DND-41 (cell line): ENCODE results near the gene ZNF638.

Experiments used
- ATAC-seq: fragments of 200-7000 bp; cut with Tn5 transposase; 3 replicates; pipeline ENCODE4 v1.9.1; 2021; ENCODE audit warnings: low read depth; ENCODE audit not compliant: insufficient read depth
- DNase-seq: peaks from one replicate; pipeline ENCODE4 v3.0.0-alpha.2; 2020
- H2AFZ ChIP-seq: 2 replicates; pipeline ENCODE4 v1.6.0; 2012; ENCODE audit warnings: low read depth, low read length
- H3K27ac ChIP-seq: 2 replicates; pipeline ENCODE4 v1.5.1; 2012; ENCODE audit warnings: low read length, inconsistent platforms
- H3K27me3 ChIP-seq: fragments of 200-600 bp; sonication (generic); 2 replicates; pipeline ENCODE4 v1.6.0; 2012; ENCODE audit warnings: low read length, mild to moderate bottlenecking, inconsistent platforms; ENCODE audit not compliant: insufficient read depth, poor library complexity
- H3K36me3 ChIP-seq: 2 replicates; pipeline ENCODE4 v1.5.1; 2012; ENCODE audit warnings: low read length, inconsistent platforms; ENCODE audit not compliant: insufficient read depth
- H3K4me1 ChIP-seq: 2 replicates; pipeline ENCODE4 v1.5.1; 2012; ENCODE audit warnings: mild to moderate bottlenecking, low read length; ENCODE audit not compliant: insufficient read depth
- H3K4me2 ChIP-seq: 2 replicates; pipeline ENCODE4 v1.6.0; 2012; ENCODE audit warnings: mild to moderate bottlenecking, moderate library complexity, low read length, inconsistent platforms; ENCODE audit not compliant: insufficient read depth
- H3K4me3 ChIP-seq, 2 experiments: fragments of 200-600 bp in 1 of 2; shearing (Covaris generic) in 1 of 2; 2 replicates each; pipeline ENCODE4 v1.5.1; 2012 to 2016; ENCODE audit warnings: inconsistent platforms in 2 of 2, low read length in 2 of 2, mild to moderate bottlenecking in 2 of 2, low read depth in 1 of 2, moderate library complexity in 1 of 2
- H3K79me2 ChIP-seq: 2 replicates; pipeline ENCODE4 v1.6.0; 2012; ENCODE audit warnings: low read length, inconsistent platforms; ENCODE audit not compliant: insufficient read depth
- H3K9ac ChIP-seq: 2 replicates; pipeline ENCODE4 v1.6.0; 2012; ENCODE audit warnings: low read depth, mild to moderate bottlenecking, inconsistent platforms, low read length, moderate library complexity
- H3K9me3 ChIP-seq: 2 replicates; pipeline ENCODE4 v1.5.1; 2012; ENCODE audit warnings: low read length, moderate library complexity, mild to moderate bottlenecking, inconsistent platforms; ENCODE audit not compliant: insufficient read depth, severe bottlenecking
- H4K20me1 ChIP-seq: 2 replicates; pipeline ENCODE4 v1.6.0; 2012; ENCODE audit warnings: low read length; ENCODE audit not compliant: insufficient read depth
- CTCF ChIP-seq: IDR thresholded peaks from 2 replicates; pipeline ENCODE4 v1.5.1; 2012; ENCODE audit warnings: borderline replicate concordance, low read length, moderate library complexity, mild to moderate bottlenecking; ENCODE audit not compliant: poor library complexity, severe bottlenecking; ENCODE audit errors: extremely low read depth
- EZH2 ChIP-seq: IDR thresholded peaks from 3 replicates; pipeline ENCODE4 v1.6.1; 2012; ENCODE audit warnings: borderline replicate concordance, low read depth, mild to moderate bottlenecking, moderate library complexity, low read length, inconsistent platforms; ENCODE audit not compliant: severe bottlenecking

The ZNF638 gene

GRCh38 chr2:71473346-71474031 lies 141.9 kb downstream of the ZNF638 start:
- DNase-seq (no peak), ATAC-seq (no peak)
- 0 out of 2 replicates have a peak, but pooled peaks cover 2% of the 10 kb centered on the region for H4K20me1 ChIP-seq

GRCh38 chr2:71474116-71474743 lies 142.6 kb downstream of the ZNF638 start:
- Histone ChIP-seq H3K79me2 (no peaks in the 10 kb centered on the region), H3K4me1 (no peaks in the 10 kb centered on the region), H4K20me1 (0 out of 2 replicates have a peak, but pooled peaks cover 2% of the 10 kb centered on the region), H3K9me3 (no peaks in the 10 kb centered on the region), H3K4me3 (no peak overlapping the region), H3K36me3 (no peaks in the 10 kb centered on the region), H3K4me2 (no peak overlapping the region), H3K27ac (no peak overlapping the region), H3K27me3 (peaks cover 18% of the 10 kb centered on the region), H2AFZ (no peak overlapping the region), H3K9ac (no peak overlapping the region)
- DNase-seq (no peak), ATAC-seq (no peak)
- TF ChIP-seq EZH2 (no peak), CTCF (no peak)

More at GRCh38 chr2:71473346-71474031, 141.9 kb downstream of the ZNF638 start:
- Histone ChIP-seq H3K4me2 (no peak overlapping the region), H3K27me3 (peaks cover 21% of the 10 kb centered on the region), H3K4me3 (no peak overlapping the region), H3K9ac (no peak overlapping the region), H3K27ac (no peak overlapping the region), H2AFZ (no peak overlapping the region), H3K36me3 (no peaks in the 10 kb centered on the region), H3K79me2 (no peaks in the 10 kb centered on the region), H3K4me1 (no peaks in the 10 kb centered on the region), H3K9me3 (no peaks in the 10 kb centered on the region)
- no peak for TF ChIP-seq EZH2
- no peak for TF ChIP-seq CTCF

- Histone ChIP-seq H3K4me1 (no peaks in the 10 kb centered on the region), H4K20me1 (0 out of 2 replicates have a peak, but pooled peaks cover 2% of the 10 kb centered on the region), H3K79me2 (no peaks in the 10 kb centered on the region), H3K4me2 (no peak overlapping the region), H3K36me3 (no peaks in the 10 kb centered on the region), H3K27me3 (peaks cover 13% of the 10 kb centered on the region), H3K9me3 (no peaks in the 10 kb centered on the region), H2AFZ (no peak overlapping the region), H3K27ac (no peak overlapping the region), H3K9ac (no peak overlapping the region), H3K4me3 (no peak overlapping the region)
- ATAC-seq, result no peak
- no peak for TF ChIP-seq CTCF
- TF ChIP-seq EZH2, result no peak
- DNase-seq, result no peak
Measured at GRCh38 chr2:71474744-71475397, 143.3 kb downstream of the ZNF638 start.
